Osteocyte (in vitro differentiated cells): Measurements from ENCODE around the gene UBE3B. TPM values are rescaled to one million over a fixed set of nuclear protein-coding genes. Genes with fewer than 3 reads are reported as not detected.

ENCODE experiments used
- DNase-seq: peaks from one replicate; pipeline ENCODE4 v3.0.0; 2021; ENCODE audit warnings: mixed read lengths; ENCODE audit not compliant: unreplicated experiment; ENCODE audit errors: extremely low spot score
- H3K27ac Mint-ChIP-seq: one replicate; pipeline ENCODE4 v1.8.0; 2021; ENCODE audit warnings: mild to moderate bottlenecking, mixed read lengths; ENCODE audit not compliant: unreplicated experiment
- H3K27me3 Mint-ChIP-seq: one replicate; pipeline ENCODE4 v1.8.0; 2021; ENCODE audit warnings: mixed read lengths; ENCODE audit not compliant: unreplicated experiment
- H3K36me3 Mint-ChIP-seq: one replicate; pipeline ENCODE4 v1.8.0; 2021; ENCODE audit warnings: mixed read lengths; ENCODE audit not compliant: unreplicated experiment
- H3K4me1 Mint-ChIP-seq: one replicate; pipeline ENCODE4 v1.8.0; 2021; ENCODE audit warnings: mixed read lengths; ENCODE audit not compliant: unreplicated experiment
- H3K4me3 Mint-ChIP-seq: one replicate; pipeline ENCODE4 v1.8.0; 2021; ENCODE audit warnings: mild to moderate bottlenecking, moderate library complexity, mixed read lengths; ENCODE audit not compliant: unreplicated experiment
- H3K9me3 Mint-ChIP-seq: one replicate; pipeline ENCODE4 v1.8.0; 2021; ENCODE audit warnings: mixed read lengths; ENCODE audit not compliant: unreplicated experiment
- CTCF ChIP-seq: fragments of 200-600 bp; sonication (generic); IDR thresholded peaks from 2 replicates; pipeline ENCODE4 v1.5.0; 2021; ENCODE audit warnings: antibody characterized with exemption, mild to moderate bottlenecking, moderate library complexity
- total RNA-seq: library from RNA; stranded (reverse); gene quantifications from 2 replicates; pipeline ENCODE4 v1.2.1, GENCODE V29; 2021

Gene UBE3B
- total RNA-seq, 1 donor from 2014 or later, result 33.0 TPM

- H3K27me3 Mint-ChIP-seq, result no peaks in the 10 kb centered on the region
- no peak overlapping the region for H3K27ac Mint-ChIP-seq
- TF ChIP-seq CTCF, result no peak
- peaks cover 27% of the 10 kb centered on the region for H3K36me3 Mint-ChIP-seq
- H3K4me3 Mint-ChIP-seq, result no peak overlapping the region
- DNase-seq, result no peak
- H3K9me3 Mint-ChIP-seq, result no peaks in the 10 kb centered on the region
- H3K4me1 Mint-ChIP-seq, result no peaks in the 10 kb centered on the region
Measured at GRCh38 chr12:109489016-109489954, 11.9 kb downstream of the UBE3B start.

- no peak overlapping the region for H3K4me3 Mint-ChIP-seq
- H3K27me3 Mint-ChIP-seq, result no peaks in the 10 kb centered on the region
- peaks cover 30% of the 10 kb centered on the region for H3K36me3 Mint-ChIP-seq
- TF ChIP-seq CTCF, result no peak
- DNase-seq, result no peak
- H3K4me1 Mint-ChIP-seq, result no peaks in the 10 kb centered on the region
- no peaks in the 10 kb centered on the region for H3K9me3 Mint-ChIP-seq
- H3K27ac Mint-ChIP-seq, result no peak overlapping the region
Measured at GRCh38 chr12:109489955-109490565, 12.6 kb downstream of the UBE3B start.

GRCh38 chr12:109491671-109492070 is 14.2 kb downstream of the UBE3B start:
- H3K27me3 Mint-ChIP-seq, result no peaks in the 10 kb centered on the region
- H3K9me3 Mint-ChIP-seq, result no peaks in the 10 kb centered on the region
- no peak overlapping the region for H3K4me3 Mint-ChIP-seq
- no peaks in the 10 kb centered on the region for H3K4me1 Mint-ChIP-seq
- H3K27ac Mint-ChIP-seq, result no peak overlapping the region
- DNase-seq, result no peak
- peaks cover 37% of the 10 kb centered on the region for H3K36me3 Mint-ChIP-seq
- no peak for TF ChIP-seq CTCF

GRCh38 chr12:109492371-109492770 is 14.9 kb downstream of the UBE3B start:
- TF ChIP-seq CTCF, result no peak
- Mint-ChIP-seq H3K4me1 (no peaks in the 10 kb centered on the region), H3K27me3 (no peaks in the 10 kb centered on the region), H3K27ac (no peak overlapping the region), H3K9me3 (no peaks in the 10 kb centered on the region), H3K36me3 (peaks cover 36% of the 10 kb centered on the region), H3K4me3 (no peak overlapping the region)
- no peak for DNase-seq

GRCh38 chr12:109493090-109493489 is 15.7 kb downstream of the UBE3B start:
- Mint-ChIP-seq H3K27me3 (no peaks in the 10 kb centered on the region), H3K27ac (no peak overlapping the region), H3K9me3 (no peaks in the 10 kb centered on the region), H3K36me3 (peaks cover 40% of the 10 kb centered on the region), H3K4me1 (no peaks in the 10 kb centered on the region), H3K4me3 (no peak overlapping the region)
- TF ChIP-seq CTCF, result no peak
- DNase-seq, result no peak
